SK-N-SH (cell line): ENCODE measurements around the gene PLK4. TPM values are rescaled to one million over a fixed set of nuclear protein-coding genes. Genes with fewer than 3 reads are reported as not detected.

Experiments used
- CTCF ChIA-PET: fragments of 300-600, 350-600 bp; formaldehyde crosslinking; extraction: SDS; loops from one replicate; lab custom pipeline; 2021; lab: Yijun Ruan, JAX
- POLR2A ChIA-PET: fragments of 350-600 bp; sonication (Branson Sonifier 250); formaldehyde crosslinking; extraction: SDS; loops from one replicate; lab custom pipeline; 2020; ENCODE audit warnings: antibody characterized with exemption, inconsistent platforms; lab: Yijun Ruan, JAX
- DNase-seq: peaks from one replicate; pipeline ENCODE4 v3.0.0; 2012
- H2AFZ ChIP-seq: fragments of 200-600 bp; sonication (generic); 2 replicates; pipeline ENCODE4 v1.8.1; 2016; ENCODE audit warnings: antibody characterized with exemption, mild to moderate bottlenecking, low read depth
- H3F3A ChIP-seq: fragments of 200-600 bp; sonication (generic); replicated peaks from 2 replicates; pipeline ENCODE3; 2016; ENCODE audit warnings: antibody characterized with exemption, mild to moderate bottlenecking; ENCODE audit not compliant: insufficient read depth
- H3K27ac ChIP-seq, 2 experiments: fragments of 200-500 bp in 1 of 2; fragments of 200-600 bp in 1 of 2; sonication (Bioruptor generic) in 1 of 2; sonication (generic), shearing (Covaris generic) in 1 of 2; 2 replicates each; pipeline versions ENCODE4 v1.5.1 to v1.6.1; 2014 to 2016; ENCODE audit warnings: low read depth in 2 of 2, inconsistent platforms in 1 of 2, low read length in 1 of 2, mild to moderate bottlenecking in 1 of 2, mixed read lengths in 1 of 2
- H3K27me3 ChIP-seq: fragments of 200-600 bp; sonication (generic), shearing (Covaris generic); 2 replicates; pipeline ENCODE4 v1.6.1; 2016; ENCODE audit warnings: mixed run types; ENCODE audit not compliant: insufficient read depth
- H3K36me3 ChIP-seq, 2 experiments: fragments of 200-500 bp in 1 of 2; fragments of 200-600 bp in 1 of 2; sonication (Bioruptor generic) in 1 of 2; sonication (generic) in 1 of 2; replicated peaks in 1 of 2; 2 replicates each; pipeline versions ENCODE3 to v1.5.1; 2014 to 2016; ENCODE audit warnings: low read length in 1 of 2, mild to moderate bottlenecking in 1 of 2; ENCODE audit not compliant: insufficient read depth in 2 of 2, control insufficient read depth in 1 of 2
- H3K4me1 ChIP-seq, 2 experiments: fragments of 200-500 bp in 1 of 2; fragments of 200-600 bp in 1 of 2; sonication (Bioruptor generic) in 1 of 2; sonication (generic), shearing (Covaris generic) in 1 of 2; 2 replicates each; pipeline versions ENCODE4 v1.5.1 to v1.6.1; 2014 to 2016; ENCODE audit warnings: low read depth in 1 of 2, low read length in 1 of 2, mixed run types in 1 of 2; ENCODE audit not compliant: insufficient read depth in 2 of 2, control insufficient read depth in 1 of 2
- H3K4me2 ChIP-seq: fragments of 200-600 bp; sonication (generic), shearing (Covaris generic); 2 replicates; pipeline ENCODE4 v1.6.1; 2017; ENCODE audit warnings: mixed run types
- H3K4me3 ChIP-seq, 2 experiments: fragments of 200-500 bp in 1 of 2; fragments of 200-600 bp in 1 of 2; sonication (Bioruptor generic) in 1 of 2; sonication (generic), shearing (Covaris generic) in 1 of 2; 2 replicates each; pipeline versions ENCODE4 v1.5.1 to v1.8.1; 2014 to 2016; ENCODE audit warnings: low read depth in 2 of 2, inconsistent platforms in 1 of 2, low read length in 1 of 2, mild to moderate bottlenecking in 1 of 2, mixed read lengths in 1 of 2, moderate library complexity in 1 of 2
- H3K79me2 ChIP-seq: fragments of 200-600 bp; sonication (generic); 2 replicates; pipeline ENCODE4 v1.8.1; 2017; ENCODE audit warnings: mild to moderate bottlenecking; ENCODE audit not compliant: insufficient read depth
- H3K9ac ChIP-seq: fragments of 200-600 bp; sonication (generic); 2 replicates; pipeline ENCODE4 v1.6.1; 2017; ENCODE audit warnings: mixed run types
- H3K9me2 ChIP-seq: fragments of 200-600 bp; sonication (generic); 2 replicates; pipeline ENCODE4 v1.6.1; 2017; ENCODE audit warnings: mixed run types
- H3K9me3 ChIP-seq: fragments of 200-600 bp; sonication (generic); 2 replicates; pipeline ENCODE4 v1.6.1; 2017; ENCODE audit warnings: mixed run types, mild to moderate bottlenecking, moderate library complexity
- H4K20me1 ChIP-seq: fragments of 200-600 bp; sonication (generic); 2 replicates; pipeline ENCODE4 v1.6.1; 2017; ENCODE audit warnings: mild to moderate bottlenecking, mixed run types; ENCODE audit not compliant: insufficient read depth
- EP300 ChIP-seq, 2 experiments: IDR thresholded peaks; 2 replicates each; pipeline versions ENCODE4 v1.4.0 to v1.6.1; 2012; ENCODE audit warnings: borderline replicate concordance in 1 of 2, low read depth in 1 of 2, low read length in 1 of 2
- GABPA ChIP-seq: IDR thresholded peaks from 2 replicates; pipeline ENCODE4 v1.4.0; 2012; ENCODE audit warnings: low read depth, mild to moderate bottlenecking
- GATA2 ChIP-seq: sonication (generic); formaldehyde crosslinking; IDR thresholded peaks from 2 replicates; pipeline ENCODE4 v1.5.0; 2020; ENCODE audit warnings: mild to moderate bottlenecking, missing genetic modification reagents
- JUND ChIP-seq: IDR thresholded peaks from 2 replicates; pipeline ENCODE4 v1.4.0; 2012
- MEF2A ChIP-seq: IDR thresholded peaks from 2 replicates; pipeline ENCODE4 v1.4.0; 2012; ENCODE audit warnings: low read depth, borderline replicate concordance
- NFIC ChIP-seq: IDR thresholded peaks from 2 replicates; pipeline ENCODE4 v1.4.0; 2012; ENCODE audit warnings: borderline replicate concordance
- POLR2AphosphoS5 ChIP-seq: IDR thresholded peaks from 2 replicates; pipeline ENCODE4 v1.6.1; 2012; ENCODE audit warnings: low read depth, low read length
- RCOR1 ChIP-seq: fragments of 150-350 bp; IDR thresholded peaks from 2 replicates; pipeline ENCODE4 v1.6.1; 2017; ENCODE audit warnings: antibody characterized with exemption, low read length
- RFX5 ChIP-seq: IDR thresholded peaks from 2 replicates; pipeline ENCODE4 v1.6.1; 2012; ENCODE audit warnings: mild to moderate bottlenecking, improper control_type of control experiment, low read length
- RXRA ChIP-seq: IDR thresholded peaks from 2 replicates; pipeline ENCODE4 v1.4.0; 2012; ENCODE audit warnings: low read depth, mild to moderate bottlenecking, borderline replicate concordance
- SIN3A ChIP-seq: IDR thresholded peaks from 2 replicates; pipeline ENCODE4 v1.6.1; 2012; ENCODE audit warnings: low read depth, mild to moderate bottlenecking, low read length, moderate library complexity, borderline replicate concordance
- SMC3 ChIP-seq: IDR thresholded peaks from 2 replicates; pipeline ENCODE4 v1.6.1; 2012; ENCODE audit warnings: low read depth, low read length, improper control_type of control experiment
- TAF1 ChIP-seq: IDR thresholded peaks from 2 replicates; pipeline ENCODE4 v1.6.1; 2012; ENCODE audit warnings: low read depth, mild to moderate bottlenecking, low read length, moderate library complexity, borderline replicate concordance
- TEAD4 ChIP-seq: IDR thresholded peaks from 2 replicates; pipeline ENCODE4 v1.4.0; 2012; ENCODE audit warnings: mild to moderate bottlenecking, borderline replicate concordance; ENCODE audit not compliant: insufficient read depth
- WGBS: methylation state at CpG from one replicate; pipeline ENCODE4 v1.1.6; 2017; ENCODE audit warnings: low lambda C conversion rate; 5-methylcytosine and 5-hydroxymethylcytosine counted together
- polyA plus RNA-seq, 3 experiments: library from polyadenylated mRNA; depleted of rRNA; stranded (reverse); fragments of >200 nt; gene quantifications; 2 replicates each; pipeline ENCODE4 v1.2.3, GENCODE V29; 2012
- TF ChIP-seq, protein P1 (sequence below): IDR thresholded peaks from 2 replicates; pipeline ENCODE4; 2012
- TF ChIP-seq, protein P2 (sequence below): IDR thresholded peaks from 2 replicates; pipeline ENCODE4 v1.4.0; 2012; ENCODE audit warnings: low read depth, borderline replicate concordance

PLK4 gene
- polyA plus RNA-seq, 1 of the 3 experiments (the other 2 are of a cell fraction), result 10.5 TPM

DNA sequence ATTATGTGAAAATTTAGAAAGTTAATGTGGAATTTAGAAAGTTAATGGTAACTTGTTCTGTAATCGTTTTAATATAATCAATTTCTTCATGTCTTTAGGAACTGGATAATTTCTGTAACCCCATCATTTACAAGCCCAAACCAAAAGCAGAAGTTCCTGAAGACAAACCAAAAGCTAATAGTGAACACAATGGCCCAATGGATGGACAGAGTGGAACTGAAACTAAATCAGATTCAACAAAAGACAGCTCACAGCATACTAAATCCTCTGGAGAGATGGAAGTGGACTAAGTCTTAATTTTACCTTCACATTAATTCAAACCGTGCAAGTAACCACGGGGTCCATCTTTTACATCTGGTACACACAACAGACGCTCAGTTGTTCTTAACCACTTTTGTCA is 48.1 kb upstream of the PLK4 start:
- H4K20me1 ChIP-seq, result no peaks in the 10 kb centered on the region
- H3F3A ChIP-seq, result no peaks in the 10 kb centered on the region
- H3K9me3 ChIP-seq, result no peaks in the 10 kb centered on the region
- H3K27ac ChIP-seq, result no peak overlapping the region
- H2AFZ ChIP-seq, result no peak overlapping the region
- no peak for DNase-seq
- no peaks in the 10 kb centered on the region; the same call in 1 of the 2 replicates for H3K9me2 ChIP-seq
- 91% methylated on average over 4 of the region's 4 CpGs for WGBS
- H3K4me2 ChIP-seq, result no peak overlapping the region
- no peak for TF ChIP-seq SIN3A
- TF ChIP-seq TAF1, result no peak
- TF ChIP-seq POLR2AphosphoS5, result no peak
- TF ChIP-seq SMC3, result no peak
- no peak for TF ChIP-seq GATA2 (CRISPR knock-in tag)
- TF ChIP-seq, protein P1, sequence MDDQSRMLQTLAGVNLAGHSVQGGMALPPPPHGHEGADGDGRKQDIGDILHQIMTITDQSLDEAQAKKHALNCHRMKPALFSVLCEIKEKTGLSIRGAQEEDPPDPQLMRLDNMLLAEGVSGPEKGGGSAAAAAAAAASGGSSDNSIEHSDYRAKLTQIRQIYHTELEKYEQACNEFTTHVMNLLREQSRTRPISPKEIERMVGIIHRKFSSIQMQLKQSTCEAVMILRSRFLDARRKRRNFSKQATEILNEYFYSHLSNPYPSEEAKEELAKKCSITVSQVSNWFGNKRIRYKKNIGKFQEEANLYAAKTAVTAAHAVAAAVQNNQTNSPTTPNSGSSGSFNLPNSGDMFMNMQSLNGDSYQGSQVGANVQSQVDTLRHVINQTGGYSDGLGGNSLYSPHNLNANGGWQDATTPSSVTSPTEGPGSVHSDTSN, result no peak
- TF ChIP-seq RXRA, result no peak
- H3K36me3 ChIP-seq, result peaks cover 6 to 23% of the 10 kb centered on the region in 2 experiments
- H3K27me3 ChIP-seq, result no peaks in the 10 kb centered on the region
- no peak overlapping the region for H3K9ac ChIP-seq
- POLR2A ChIA-PET, result no interaction called here
- no peak overlapping the region for H3K4me3 ChIP-seq
- CTCF ChIA-PET, result interaction anchor here (1.1 kb wide), 1 partner anchor 83 kb away, joined by 3 read pairs; no protein-coding TSS in a partner anchor
- H3K4me1 ChIP-seq, result peaks cover 0 to 4% of the 10 kb centered on the region in 2 experiments; a peak in 1 of 4 replicates
- no peaks in the 10 kb centered on the region for H3K79me2 ChIP-seq

DNA sequence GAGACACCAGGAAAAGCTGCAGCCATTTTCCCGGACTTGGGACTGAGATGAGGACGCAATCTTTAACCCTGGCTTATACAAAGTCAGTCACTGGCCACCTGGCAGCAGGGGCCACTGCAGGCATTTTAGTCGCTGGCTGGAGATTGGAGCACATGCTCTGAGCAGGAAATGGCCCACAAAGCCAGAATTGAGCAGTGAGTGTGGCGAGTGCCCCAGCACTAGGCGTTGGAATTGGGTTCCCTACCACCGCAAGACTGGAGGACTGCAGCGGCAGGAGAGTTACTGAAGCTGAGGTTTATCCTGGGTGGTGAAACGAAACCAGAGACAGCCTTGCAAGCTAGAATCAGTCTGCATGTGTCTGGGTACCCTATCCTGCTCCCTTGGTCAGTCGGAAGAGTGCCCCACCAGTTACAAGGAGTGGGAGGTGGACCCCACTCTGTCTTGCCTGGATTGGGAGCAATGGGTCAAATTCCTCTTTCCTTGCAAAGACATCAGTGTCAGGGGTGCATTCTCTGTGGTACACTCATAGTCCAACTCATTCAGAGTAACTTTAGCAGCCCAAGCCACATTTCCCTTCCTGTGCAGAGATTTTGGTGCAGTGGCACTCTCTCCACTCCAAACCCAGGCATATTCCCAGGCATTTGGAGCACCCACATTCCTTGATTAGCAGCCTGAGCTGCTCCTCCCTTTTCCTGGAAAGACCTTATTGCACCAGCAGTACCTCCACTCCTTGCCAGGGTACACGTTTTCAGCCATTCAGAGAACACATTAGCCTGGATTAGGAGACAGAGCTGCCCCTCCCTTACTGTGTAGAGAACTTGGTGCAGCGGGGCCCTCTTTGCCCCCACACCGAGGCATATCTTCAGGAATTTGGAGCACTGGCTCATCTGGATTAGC is 36.7 kb upstream of the PLK4 start:
- no peak for TF ChIP-seq GATA2 (CRISPR knock-in tag)
- no peak for TF ChIP-seq RFX5
- TF ChIP-seq, protein P2, sequence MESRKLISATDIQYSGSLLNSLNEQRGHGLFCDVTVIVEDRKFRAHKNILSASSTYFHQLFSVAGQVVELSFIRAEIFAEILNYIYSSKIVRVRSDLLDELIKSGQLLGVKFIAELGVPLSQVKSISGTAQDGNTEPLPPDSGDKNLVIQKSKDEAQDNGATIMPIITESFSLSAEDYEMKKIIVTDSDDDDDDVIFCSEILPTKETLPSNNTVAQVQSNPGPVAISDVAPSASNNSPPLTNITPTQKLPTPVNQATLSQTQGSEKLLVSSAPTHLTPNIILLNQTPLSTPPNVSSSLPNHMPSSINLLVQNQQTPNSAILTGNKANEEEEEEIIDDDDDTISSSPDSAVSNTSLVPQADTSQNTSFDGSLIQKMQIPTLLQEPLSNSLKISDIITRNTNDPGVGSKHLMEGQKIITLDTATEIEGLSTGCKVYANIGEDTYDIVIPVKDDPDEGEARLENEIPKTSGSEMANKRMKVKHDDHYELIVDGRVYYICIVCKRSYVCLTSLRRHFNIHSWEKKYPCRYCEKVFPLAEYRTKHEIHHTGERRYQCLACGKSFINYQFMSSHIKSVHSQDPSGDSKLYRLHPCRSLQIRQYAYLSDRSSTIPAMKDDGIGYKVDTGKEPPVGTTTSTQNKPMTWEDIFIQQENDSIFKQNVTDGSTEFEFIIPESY, result no peak
- no peak for TF ChIP-seq MEF2A
- no peak for TF ChIP-seq GABPA
- no peak for TF ChIP-seq POLR2AphosphoS5
- no peak for TF ChIP-seq JUND
- TF ChIP-seq TEAD4, result no peak
- TF ChIP-seq RXRA, result no peak
- no peak for TF ChIP-seq EP300 (IDR thresholded peaks at IDR 0.05; ENCODE audit: borderline replicate concordance in 1 of 2, low read depth in 1 of 2, low read length in 1 of 2)
- TF ChIP-seq RCOR1, result no peak
- TF ChIP-seq NFIC, result no peak
- TF ChIP-seq SIN3A, result no peak
- TF ChIP-seq TAF1, result no peak
- DNase-seq, result no peak
- no peak overlapping the region for H3K4me2 ChIP-seq
- H4K20me1 ChIP-seq, result no peaks in the 10 kb centered on the region
- POLR2A ChIA-PET, result no interaction called here
- peaks cover 0 to 3% of the 10 kb centered on the region in 2 experiments for H3K36me3 ChIP-seq
- CTCF ChIA-PET, result interaction anchor here (0.9 kb wide), 1 partner anchor 43 kb away, joined by 3 read pairs; no protein-coding TSS in a partner anchor
- 91% methylated on average over 12 of the region's 12 CpGs for WGBS
- no peaks in the 10 kb centered on the region for H3F3A ChIP-seq
- H3K27me3 ChIP-seq, result no peaks in the 10 kb centered on the region
- H3K4me3 ChIP-seq, result no peak overlapping the region
- H2AFZ ChIP-seq, result no peak overlapping the region
- no peaks in the 10 kb centered on the region; a peak in 1 of 4 replicates for H3K4me1 ChIP-seq
- H3K9me3 ChIP-seq, result peaks cover 11% of the 10 kb centered on the region
- no peaks in the 10 kb centered on the region for H3K9me2 ChIP-seq
- H3K27ac ChIP-seq, result no peak overlapping the region
- no peaks in the 10 kb centered on the region for H3K79me2 ChIP-seq
- H3K9ac ChIP-seq, result no peak overlapping the region
